WTC11 (cell line): ENCODE data around the gene NOL4. TPM values are rescaled to one million over a fixed set of nuclear protein-coding genes. Genes with fewer than 3 reads are reported as not detected.

Experiments used
- ATAC-seq: fragments of 200-7000 bp; cut with Tn5 transposase; 2 replicates; pipeline ENCODE4 v1.10.0; 2021; ENCODE audit warnings: mild to moderate bottlenecking, moderate library complexity
- CTCF ChIA-PET: fragments of 300-600 bp; sonication (Branson Sonifier 250); formaldehyde crosslinking; loops from one replicate; lab custom pipeline; 2021; ENCODE audit warnings: antibody characterized with exemption; lab: Charles Lee
- POLR2A ChIA-PET: fragments of 350-600 bp; sonication (Branson Sonifier 250); formaldehyde crosslinking; loops from one replicate; lab custom pipeline; 2021; ENCODE audit warnings: antibody characterized with exemption; lab: Charles Lee
- DNase-seq: peaks from one replicate; pipeline ENCODE4 v3.0.0; 2021; ENCODE audit warnings: low spot score
- H3K27ac Mint-ChIP-seq: 2 replicates; pipeline ENCODE4 v1.8.0; 2021; ENCODE audit warnings: mixed read lengths
- H3K27me3 Mint-ChIP-seq: 2 replicates; pipeline ENCODE4 v1.8.0; 2021; ENCODE audit warnings: low read depth, mild to moderate bottlenecking, moderate library complexity, mixed read lengths
- H3K36me3 Mint-ChIP-seq: 2 replicates; pipeline ENCODE4 v1.8.0; 2021; ENCODE audit warnings: mixed read lengths
- H3K4me1 Mint-ChIP-seq: 2 replicates; pipeline ENCODE4 v1.8.0; 2022; ENCODE audit warnings: mixed read lengths
- H3K4me3 Mint-ChIP-seq: 2 replicates; pipeline ENCODE4 v1.8.0; 2021; ENCODE audit warnings: mild to moderate bottlenecking, moderate library complexity, mixed read lengths
- H3K9me3 Mint-ChIP-seq: 2 replicates; pipeline ENCODE4 v1.8.0; 2021; ENCODE audit warnings: mixed read lengths
- ATF3 ChIP-seq: sonication (generic); formaldehyde crosslinking; conservative IDR thresholded peaks from 2 replicates; pipeline ENCODE4 v1.8.1; 2022; ENCODE audit warnings: mild to moderate bottlenecking, missing genetic modification reagents
- CDX4 ChIP-seq: fragments of 250-450 bp; sonication (Bioruptor Pico); IDR thresholded peaks from 2 replicates; pipeline ENCODE4 v1.9.0; 2021; ENCODE audit warnings: moderate library complexity, mild to moderate bottlenecking, inconsistent platforms, borderline replicate concordance
- CREM ChIP-seq: sonication (generic); formaldehyde crosslinking; IDR thresholded peaks from 2 replicates; pipeline ENCODE4 v1.8.1; 2022; ENCODE audit warnings: mild to moderate bottlenecking, missing genetic modification reagents, moderate library complexity
- E2F1 ChIP-seq: sonication (generic); formaldehyde crosslinking; IDR thresholded peaks from 2 replicates; pipeline ENCODE4 v1.8.0; 2022; ENCODE audit warnings: mild to moderate bottlenecking, missing genetic modification reagents
- E2F5 ChIP-seq: sonication (generic); formaldehyde crosslinking; IDR thresholded peaks from 2 replicates; pipeline ENCODE4 v1.8.1; 2022; ENCODE audit warnings: mild to moderate bottlenecking, moderate library complexity, missing genetic modification reagents
- FOXK1 ChIP-seq: sonication (generic); formaldehyde crosslinking; IDR thresholded peaks from 2 replicates; pipeline ENCODE4 v1.8.0; 2022; ENCODE audit warnings: mild to moderate bottlenecking, moderate library complexity, missing genetic modification reagents
- GTF2I ChIP-seq: fragments of 250-450 bp; sonication (Bioruptor Pico); conservative IDR thresholded peaks from 2 replicates; pipeline ENCODE4 v1.4.0; 2021; ENCODE audit warnings: mild to moderate bottlenecking
- IRF1 ChIP-seq: sonication (generic); formaldehyde crosslinking; IDR thresholded peaks from 2 replicates; pipeline ENCODE4 v1.8.0; 2023; ENCODE audit warnings: missing genetic modification reagents
- MXD4 ChIP-seq: fragments of 250-450 bp; sonication (Bioruptor Pico); IDR thresholded peaks from 2 replicates; pipeline ENCODE4 v1.8.0; 2021; ENCODE audit warnings: mild to moderate bottlenecking, moderate library complexity, borderline replicate concordance
- NFE2L1 ChIP-seq: sonication (generic); formaldehyde crosslinking; IDR thresholded peaks from 2 replicates; pipeline ENCODE4 v1.8.1; 2023; ENCODE audit warnings: missing genetic modification reagents
- RELA ChIP-seq: sonication (generic); formaldehyde crosslinking; IDR thresholded peaks from 2 replicates; pipeline ENCODE4 v1.8.1; 2022; ENCODE audit warnings: missing genetic modification reagents, mild to moderate bottlenecking, borderline replicate concordance
- RORB ChIP-seq: fragments of 250-450 bp; sonication (Bioruptor Pico); IDR thresholded peaks from 2 replicates; pipeline ENCODE4 v1.9.0; 2021; ENCODE audit warnings: mild to moderate bottlenecking
- SOX15 ChIP-seq: fragments of 250-450 bp; sonication (Bioruptor Pico); IDR thresholded peaks from 2 replicates; pipeline ENCODE4 v1.9.0; 2021; ENCODE audit warnings: mild to moderate bottlenecking
- TEAD1 ChIP-seq: sonication (generic); formaldehyde crosslinking; IDR thresholded peaks from 2 replicates; pipeline ENCODE4 v1.8.0; 2022; ENCODE audit warnings: mild to moderate bottlenecking, missing genetic modification reagents
- ZBTB21 ChIP-seq: sonication (generic); formaldehyde crosslinking; IDR thresholded peaks from 2 replicates; pipeline ENCODE4 v1.8.1; 2023; ENCODE audit warnings: mild to moderate bottlenecking, missing genetic modification reagents, borderline replicate concordance
- ZNF416 ChIP-seq: fragments of 250-450 bp; sonication (Bioruptor Pico); IDR thresholded peaks from 2 replicates; pipeline ENCODE4 v1.9.0; 2021; ENCODE audit warnings: mild to moderate bottlenecking, inconsistent platforms
- ZNF425 ChIP-seq: fragments of 250-450 bp; sonication (Bioruptor Pico); conservative IDR thresholded peaks from 2 replicates; pipeline ENCODE4 v1.9.0; 2021; ENCODE audit warnings: mild to moderate bottlenecking
- total RNA-seq: library from RNA; stranded (reverse); gene quantifications from 3 replicates; pipeline ENCODE4 v1.2.3, GENCODE V29; 2021
- TF ChIP-seq, protein P1 (sequence below): sonication (generic); formaldehyde crosslinking; IDR thresholded peaks from 2 replicates; pipeline ENCODE4 v1.8.1; 2023; ENCODE audit warnings: mild to moderate bottlenecking, moderate library complexity, missing genetic modification reagents
- TF ChIP-seq, protein P2 (sequence below): sonication (generic); formaldehyde crosslinking; IDR thresholded peaks from 2 replicates; pipeline ENCODE4 v1.8.1; 2023; ENCODE audit warnings: mild to moderate bottlenecking, missing genetic modification reagents, moderate library complexity
- TF ChIP-seq, protein P3 (sequence below): sonication (generic); formaldehyde crosslinking; IDR thresholded peaks from 2 replicates; pipeline ENCODE4 v1.8.0; 2022; ENCODE audit warnings: mild to moderate bottlenecking, missing genetic modification reagents

Gene NOL4
- total RNA-seq, 1 experiment from 2014 or later: 1.2 TPM

- peaks cover 24% of the 10 kb centered on the region for H3K36me3 Mint-ChIP-seq
- TF ChIP-seq CDX4 (CRISPR knock-in tag): no peak
- TF ChIP-seq SOX15 (CRISPR knock-in tag): no peak
- TF ChIP-seq NFE2L1: no peak
- TF ChIP-seq FOXK1 (CRISPR knock-in tag): no peak
- no peak for TF ChIP-seq E2F5 (CRISPR knock-in tag)
- TF ChIP-seq RORB (CRISPR knock-in tag): no peak
- TF ChIP-seq MXD4 (CRISPR knock-in tag): no peak
- TF ChIP-seq, protein P1, sequence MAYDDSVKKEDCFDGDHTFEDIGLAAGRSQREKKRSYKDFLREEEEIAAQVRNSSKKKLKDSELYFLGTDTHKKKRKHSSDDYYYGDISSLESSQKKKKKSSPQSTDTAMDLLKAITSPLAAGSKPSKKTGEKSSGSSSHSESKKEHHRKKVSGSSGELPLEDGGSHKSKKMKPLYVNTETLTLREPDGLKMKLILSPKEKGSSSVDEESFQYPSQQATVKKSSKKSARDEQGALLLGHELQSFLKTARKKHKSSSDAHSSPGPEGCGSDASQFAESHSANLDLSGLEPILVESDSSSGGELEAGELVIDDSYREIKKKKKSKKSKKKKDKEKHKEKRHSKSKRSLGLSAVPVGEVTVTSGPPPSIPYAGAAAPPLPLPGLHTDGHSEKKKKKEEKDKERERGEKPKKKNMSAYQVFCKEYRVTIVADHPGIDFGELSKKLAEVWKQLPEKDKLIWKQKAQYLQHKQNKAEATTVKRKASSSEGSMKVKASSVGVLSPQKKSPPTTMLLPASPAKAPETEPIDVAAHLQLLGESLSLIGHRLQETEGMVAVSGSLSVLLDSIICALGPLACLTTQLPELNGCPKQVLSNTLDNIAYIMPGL (CRISPR knock-in tag): no peak
- no peak for TF ChIP-seq GTF2I (CRISPR knock-in tag)
- no peak for TF ChIP-seq E2F1
- no peak for TF ChIP-seq RELA (CRISPR knock-in tag)
- TF ChIP-seq IRF1 (CRISPR knock-in tag): no peak
- no peak for TF ChIP-seq CREM (CRISPR knock-in tag)
- TF ChIP-seq ZBTB21 (CRISPR knock-in tag): no peak
- TF ChIP-seq ZNF416: no peak
- TF ChIP-seq ZNF425 (CRISPR knock-in tag): no peak
- no peak for TF ChIP-seq TEAD1
- TF ChIP-seq, all 79 proteins: peak for 0
- Mint-ChIP-seq H3K4me1 (peaks cover 3% of the 10 kb centered on the region; the same call in 1 of the 2 replicates), H3K27ac (no peak overlapping the region), H3K27me3 (no peaks in the 10 kb centered on the region), H3K4me3 (no peak overlapping the region), H3K9me3 (peaks cover 40% of the 10 kb centered on the region)
- CTCF ChIA-PET: no interaction called here
- POLR2A ChIA-PET: no interaction called here
- DNase-seq (no peak), ATAC-seq (no peak)
These were observed 24.0 kb upstream of the NOL4 start for GRCh38 chr18:34248727-34249126.

- H3K27me3 Mint-ChIP-seq: no peaks in the 10 kb centered on the region
- DNase-seq (no peak), ATAC-seq (no peak)
- H3K27ac Mint-ChIP-seq: no peak overlapping the region
- no peak overlapping the region for H3K4me3 Mint-ChIP-seq
- no peaks in the 10 kb centered on the region for H3K36me3 Mint-ChIP-seq
- H3K9me3 Mint-ChIP-seq: 0 out of 2 replicates have a peak, but pooled peaks cover 5% of the 10 kb centered on the region
- ChIA-PET CTCF (no interaction called here), POLR2A (no interaction called here)
- H3K4me1 Mint-ChIP-seq: peaks cover 7% of the 10 kb centered on the region
- TF ChIP-seq, protein P2, sequence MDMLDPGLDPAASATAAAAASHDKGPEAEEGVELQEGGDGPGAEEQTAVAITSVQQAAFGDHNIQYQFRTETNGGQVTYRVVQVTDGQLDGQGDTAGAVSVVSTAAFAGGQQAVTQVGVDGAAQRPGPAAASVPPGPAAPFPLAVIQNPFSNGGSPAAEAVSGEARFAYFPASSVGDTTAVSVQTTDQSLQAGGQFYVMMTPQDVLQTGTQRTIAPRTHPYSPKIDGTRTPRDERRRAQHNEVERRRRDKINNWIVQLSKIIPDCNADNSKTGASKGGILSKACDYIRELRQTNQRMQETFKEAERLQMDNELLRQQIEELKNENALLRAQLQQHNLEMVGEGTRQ (CRISPR knock-in tag): no peak
- TF ChIP-seq, protein P3, sequence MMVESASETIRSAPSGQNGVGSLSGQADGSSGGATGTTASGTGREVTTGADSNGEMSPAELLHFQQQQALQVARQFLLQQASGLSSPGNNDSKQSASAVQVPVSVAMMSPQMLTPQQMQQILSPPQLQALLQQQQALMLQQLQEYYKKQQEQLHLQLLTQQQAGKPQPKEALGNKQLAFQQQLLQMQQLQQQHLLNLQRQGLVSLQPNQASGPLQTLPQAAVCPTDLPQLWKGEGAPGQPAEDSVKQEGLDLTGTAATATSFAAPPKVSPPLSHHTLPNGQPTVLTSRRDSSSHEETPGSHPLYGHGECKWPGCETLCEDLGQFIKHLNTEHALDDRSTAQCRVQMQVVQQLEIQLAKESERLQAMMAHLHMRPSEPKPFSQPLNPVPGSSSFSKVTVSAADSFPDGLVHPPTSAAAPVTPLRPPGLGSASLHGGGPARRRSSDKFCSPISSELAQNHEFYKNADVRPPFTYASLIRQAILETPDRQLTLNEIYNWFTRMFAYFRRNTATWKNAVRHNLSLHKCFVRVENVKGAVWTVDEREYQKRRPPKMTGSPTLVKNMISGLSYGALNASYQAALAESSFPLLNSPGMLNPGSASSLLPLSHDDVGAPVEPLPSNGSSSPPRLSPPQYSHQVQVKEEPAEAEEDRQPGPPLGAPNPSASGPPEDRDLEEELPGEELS (CRISPR knock-in tag): no peak
- TF ChIP-seq ATF3 (CRISPR knock-in tag): no peak
- TF ChIP-seq ZNF425 (CRISPR knock-in tag): no peak
These were observed 18.0 kb upstream of the NOL4 start for GRCh38 chr18:34242739-34243138.
